ENCODE measurements around the gene RARB. TPM values are rescaled to one million over a fixed set of nuclear protein-coding genes. Genes with fewer than 3 reads are reported as not detected.
A peak's percentile ranks its signal among the peaks of the same experiment; 100 is the strongest.

RARB gene
- total RNA-seq, 3 donors from 2014 or later = 1.2 to 8.7 (median 1.9) TPM

DNA sequence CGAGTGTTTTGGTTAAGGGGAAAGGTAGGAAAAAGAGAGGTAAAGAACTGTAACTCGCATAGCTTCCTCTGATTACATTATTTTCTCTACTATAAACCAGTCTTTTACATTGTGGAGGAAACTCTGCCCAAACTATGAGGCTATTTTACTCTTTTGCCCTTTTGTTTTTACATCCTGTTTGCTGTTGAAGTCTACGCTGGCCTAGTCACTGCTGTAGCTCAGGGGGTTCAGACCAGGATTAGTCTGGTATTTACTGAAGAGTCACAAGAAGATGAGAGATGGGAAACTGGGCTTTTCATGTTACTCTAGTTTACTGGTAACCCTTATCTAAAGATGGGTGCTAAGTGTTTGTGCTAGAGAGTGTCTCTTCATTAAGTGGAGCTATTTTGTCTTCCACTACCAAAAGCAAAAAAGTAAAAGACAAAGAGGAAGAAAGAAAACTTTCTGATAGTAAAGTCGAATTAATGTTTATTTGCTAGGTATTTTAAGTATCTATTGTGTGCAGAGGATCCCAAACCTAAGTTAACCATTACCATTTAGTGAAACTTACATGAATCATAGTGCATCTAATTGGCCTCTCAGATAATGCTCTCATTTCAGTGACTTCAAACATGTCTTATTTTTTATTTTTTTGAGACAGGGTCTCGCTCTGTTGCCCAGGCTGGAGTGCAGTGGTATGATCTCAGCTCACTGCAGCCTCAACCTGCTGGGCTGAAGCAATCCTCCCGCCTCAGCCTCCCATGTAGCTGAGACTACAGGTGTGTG, 10.9 kb downstream of the RARB start:
- Histone ChIP-seq H3K4me1 (ENCODE audit: low read depth) (no peaks in the 10 kb centered on the region), H3K36me3 (ENCODE audit: low read depth) (no peaks in the 10 kb centered on the region), H3K9me3 (no peaks in the 10 kb centered on the region), H3K4me3 (no peak overlapping the region)
- intact Hi-C loops (cut with DNase I, micrococcal nuclease) = no loop called here
- DNase-seq = no peak
- ATAC-seq = no peak
- TF ChIP-seq, protein P1, sequence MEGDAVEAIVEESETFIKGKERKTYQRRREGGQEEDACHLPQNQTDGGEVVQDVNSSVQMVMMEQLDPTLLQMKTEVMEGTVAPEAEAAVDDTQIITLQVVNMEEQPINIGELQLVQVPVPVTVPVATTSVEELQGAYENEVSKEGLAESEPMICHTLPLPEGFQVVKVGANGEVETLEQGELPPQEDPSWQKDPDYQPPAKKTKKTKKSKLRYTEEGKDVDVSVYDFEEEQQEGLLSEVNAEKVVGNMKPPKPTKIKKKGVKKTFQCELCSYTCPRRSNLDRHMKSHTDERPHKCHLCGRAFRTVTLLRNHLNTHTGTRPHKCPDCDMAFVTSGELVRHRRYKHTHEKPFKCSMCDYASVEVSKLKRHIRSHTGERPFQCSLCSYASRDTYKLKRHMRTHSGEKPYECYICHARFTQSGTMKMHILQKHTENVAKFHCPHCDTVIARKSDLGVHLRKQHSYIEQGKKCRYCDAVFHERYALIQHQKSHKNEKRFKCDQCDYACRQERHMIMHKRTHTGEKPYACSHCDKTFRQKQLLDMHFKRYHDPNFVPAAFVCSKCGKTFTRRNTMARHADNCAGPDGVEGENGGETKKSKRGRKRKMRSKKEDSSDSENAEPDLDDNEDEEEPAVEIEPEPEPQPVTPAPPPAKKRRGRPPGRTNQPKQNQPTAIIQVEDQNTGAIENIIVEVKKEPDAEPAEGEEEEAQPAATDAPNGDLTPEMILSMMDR (IDR thresholded peaks at IDR 0.05) = no peak

DNA sequence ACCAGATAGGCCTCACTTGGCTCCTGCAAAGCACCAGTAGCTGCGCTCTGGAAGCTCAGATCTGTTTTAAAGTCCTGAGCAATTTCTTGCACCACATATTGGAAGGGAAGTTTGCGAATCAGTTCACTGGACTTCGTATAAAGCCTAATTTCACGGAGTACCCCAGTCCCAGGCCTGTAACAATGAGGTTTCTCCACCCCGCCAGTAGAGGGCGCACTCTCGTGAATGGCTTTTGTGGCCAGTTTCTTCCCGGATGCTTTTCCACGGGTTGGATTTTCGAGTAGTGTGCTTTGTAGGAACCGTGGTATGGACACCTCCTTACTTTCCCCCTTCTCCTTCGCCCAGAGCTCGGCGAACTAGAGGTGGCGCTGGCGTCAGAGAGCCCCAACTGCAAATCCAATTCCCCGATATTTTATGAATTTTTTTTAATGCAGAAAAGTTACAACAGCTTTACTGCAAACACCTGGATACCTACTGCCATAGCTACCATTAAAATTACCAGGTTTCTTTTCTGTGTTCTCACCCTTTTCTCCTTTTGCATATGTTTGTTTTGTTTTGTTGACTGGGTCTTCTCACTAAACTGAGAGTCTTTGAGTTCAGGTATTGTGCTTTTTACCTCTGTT, 13.3 kb downstream of the RARB start:
- ATAC-seq = no peak
- H3K36me3 ChIP-seq (ENCODE audit: low read depth) = no peaks in the 10 kb centered on the region

DNA sequence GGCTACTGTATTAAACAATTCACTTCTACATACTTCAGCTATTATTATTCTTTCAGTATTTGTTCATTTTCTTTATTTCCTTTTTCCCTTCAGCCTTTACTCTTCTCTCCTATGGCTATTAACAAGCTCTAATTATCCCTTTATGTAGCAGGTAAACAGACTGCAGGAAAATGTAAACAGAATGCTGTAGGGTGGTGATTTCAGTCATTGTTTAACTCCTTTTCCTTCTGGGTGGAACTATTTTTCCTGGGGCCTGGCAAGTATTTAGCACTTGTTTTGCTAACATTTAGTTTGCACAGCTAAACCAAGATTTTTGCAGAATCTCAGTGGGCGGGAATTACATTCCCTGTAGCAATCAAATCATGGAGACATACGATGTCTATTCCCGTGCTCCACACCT, 14.4 kb downstream of the RARB start:
- H3K36me3 ChIP-seq (ENCODE audit: low read depth) = no peaks in the 10 kb centered on the region
- ATAC-seq (no peak), DNase-seq (no peak)
- H3K4me3 ChIP-seq = no peak overlapping the region
- intact Hi-C loops (cut with DNase I, micrococcal nuclease) = no loop called here
- no peaks in the 10 kb centered on the region for H3K9me3 ChIP-seq
- no peaks in the 10 kb centered on the region for H3K4me1 ChIP-seq (ENCODE audit: low read depth)
- TF ChIP-seq, protein P1 (IDR thresholded peaks at IDR 0.05) = no peak

More for the DNA sequence above, 13.3 kb downstream of the RARB start:
- TF ChIP-seq, protein P1 (IDR thresholded peaks at IDR 0.05) = peak; percentile 38
- H3K4me3 ChIP-seq = no peak overlapping the region
- H3K9me3 ChIP-seq = no peaks in the 10 kb centered on the region
- no peaks in the 10 kb centered on the region for H3K4me1 ChIP-seq (ENCODE audit: low read depth)
- DNase-seq = peak in 1 of 3 donors; percentile 21
- intact Hi-C loops (cut with DNase I, micrococcal nuclease) = no loop called here

DNA sequence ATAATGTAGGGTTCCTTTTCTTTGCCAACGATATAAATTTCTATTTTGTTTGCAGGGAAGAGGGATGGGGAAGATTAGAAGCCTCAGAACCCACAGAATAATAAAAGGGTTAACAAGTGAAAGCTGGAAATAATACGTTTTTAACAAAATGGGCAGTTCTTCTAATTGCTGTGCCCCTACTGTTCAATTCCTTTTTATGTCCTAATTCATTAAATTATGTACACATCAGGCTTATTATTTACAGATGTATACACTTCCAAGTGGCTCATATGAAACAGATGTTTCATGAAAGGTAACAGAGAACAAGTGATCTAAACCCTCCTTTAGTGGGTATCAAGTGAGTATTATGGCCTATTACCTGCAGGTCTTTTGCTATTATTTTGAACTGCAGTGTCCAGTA, 16.2 kb downstream of the RARB start:
- no peak for ATAC-seq

DNA sequence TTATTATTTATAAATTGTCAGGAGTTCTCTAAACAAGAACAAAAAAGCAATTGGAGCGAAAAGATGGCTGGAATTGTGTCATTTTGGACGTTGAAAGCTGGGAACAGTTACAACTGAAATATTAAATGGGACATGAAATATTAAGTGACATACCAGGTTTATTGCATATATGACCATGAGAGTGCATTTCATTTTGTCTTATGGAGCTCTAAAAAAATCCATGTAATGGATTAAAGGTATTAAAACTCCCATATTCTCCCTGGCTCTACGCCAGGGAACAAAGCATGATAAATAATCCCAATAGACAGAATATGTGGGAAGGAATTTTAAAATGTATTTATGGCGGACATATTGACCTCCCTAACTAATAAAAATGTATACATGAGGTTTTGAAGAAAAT, 17.7 kb downstream of the RARB start:
- no peaks in the 10 kb centered on the region for H3K4me1 ChIP-seq (ENCODE audit: low read depth)
- intact Hi-C loops (cut with DNase I, micrococcal nuclease) = no loop called here
- H3K36me3 ChIP-seq (ENCODE audit: low read depth) = no peaks in the 10 kb centered on the region
- no peak for ATAC-seq
- H3K9me3 ChIP-seq = no peaks in the 10 kb centered on the region
- H3K4me3 ChIP-seq = no peak overlapping the region
- TF ChIP-seq, protein P1 (IDR thresholded peaks at IDR 0.05) = no peak
- no peak for DNase-seq

More for the DNA sequence above, 16.2 kb downstream of the RARB start:
- intact Hi-C loops (cut with DNase I, micrococcal nuclease) = no loop called here
- no peaks in the 10 kb centered on the region for H3K4me1 ChIP-seq (ENCODE audit: low read depth)
- H3K9me3 ChIP-seq = no peaks in the 10 kb centered on the region
- no peak for DNase-seq
- H3K4me3 ChIP-seq = no peak overlapping the region
- no peaks in the 10 kb centered on the region for H3K36me3 ChIP-seq (ENCODE audit: low read depth)
- TF ChIP-seq, protein P1 (IDR thresholded peaks at IDR 0.05) = no peak
